SK-N-SH (cell line): Measurements from ENCODE around the gene FGD3. TPM values are rescaled to one million over a fixed set of nuclear protein-coding genes. Genes with fewer than 3 reads are reported as not detected.

Experiments
- CTCF ChIA-PET: fragments of 300-600, 350-600 bp; formaldehyde crosslinking; extraction: SDS; loops from one replicate; lab custom pipeline; 2021; lab: Yijun Ruan, JAX
- POLR2A ChIA-PET: fragments of 350-600 bp; sonication (Branson Sonifier 250); formaldehyde crosslinking; extraction: SDS; loops from one replicate; lab custom pipeline; 2020; ENCODE audit warnings: antibody characterized with exemption, inconsistent platforms; lab: Yijun Ruan, JAX
- DNase-seq: peaks from one replicate; pipeline ENCODE4 v3.0.0; 2012
- H2AFZ ChIP-seq: fragments of 200-600 bp; sonication (generic); 2 replicates; pipeline ENCODE4 v1.8.1; 2016; ENCODE audit warnings: antibody characterized with exemption, mild to moderate bottlenecking, low read depth
- H3F3A ChIP-seq: fragments of 200-600 bp; sonication (generic); replicated peaks from 2 replicates; pipeline ENCODE3; 2016; ENCODE audit warnings: antibody characterized with exemption, mild to moderate bottlenecking; ENCODE audit not compliant: insufficient read depth
- H3K27ac ChIP-seq, 2 experiments: fragments of 200-500 bp in 1 of 2; fragments of 200-600 bp in 1 of 2; sonication (Bioruptor generic) in 1 of 2; sonication (generic), shearing (Covaris generic) in 1 of 2; 2 replicates each; pipeline versions ENCODE4 v1.5.1 to v1.6.1; 2014 to 2016; ENCODE audit warnings: low read depth in 2 of 2, inconsistent platforms in 1 of 2, low read length in 1 of 2, mild to moderate bottlenecking in 1 of 2, mixed read lengths in 1 of 2
- H3K27me3 ChIP-seq: fragments of 200-600 bp; sonication (generic), shearing (Covaris generic); 2 replicates; pipeline ENCODE4 v1.6.1; 2016; ENCODE audit warnings: mixed run types; ENCODE audit not compliant: insufficient read depth
- H3K36me3 ChIP-seq, 2 experiments: fragments of 200-500 bp in 1 of 2; fragments of 200-600 bp in 1 of 2; sonication (Bioruptor generic) in 1 of 2; sonication (generic) in 1 of 2; replicated peaks in 1 of 2; 2 replicates each; pipeline versions ENCODE3 to v1.5.1; 2014 to 2016; ENCODE audit warnings: low read length in 1 of 2, mild to moderate bottlenecking in 1 of 2; ENCODE audit not compliant: insufficient read depth in 2 of 2, control insufficient read depth in 1 of 2
- H3K4me1 ChIP-seq, 2 experiments: fragments of 200-500 bp in 1 of 2; fragments of 200-600 bp in 1 of 2; sonication (Bioruptor generic) in 1 of 2; sonication (generic), shearing (Covaris generic) in 1 of 2; 2 replicates each; pipeline versions ENCODE4 v1.5.1 to v1.6.1; 2014 to 2016; ENCODE audit warnings: low read depth in 1 of 2, low read length in 1 of 2, mixed run types in 1 of 2; ENCODE audit not compliant: insufficient read depth in 2 of 2, control insufficient read depth in 1 of 2
- H3K4me2 ChIP-seq: fragments of 200-600 bp; sonication (generic), shearing (Covaris generic); 2 replicates; pipeline ENCODE4 v1.6.1; 2017; ENCODE audit warnings: mixed run types
- H3K4me3 ChIP-seq, 2 experiments: fragments of 200-500 bp in 1 of 2; fragments of 200-600 bp in 1 of 2; sonication (Bioruptor generic) in 1 of 2; sonication (generic), shearing (Covaris generic) in 1 of 2; 2 replicates each; pipeline versions ENCODE4 v1.5.1 to v1.8.1; 2014 to 2016; ENCODE audit warnings: low read depth in 2 of 2, inconsistent platforms in 1 of 2, low read length in 1 of 2, mild to moderate bottlenecking in 1 of 2, mixed read lengths in 1 of 2, moderate library complexity in 1 of 2
- H3K79me2 ChIP-seq: fragments of 200-600 bp; sonication (generic); 2 replicates; pipeline ENCODE4 v1.8.1; 2017; ENCODE audit warnings: mild to moderate bottlenecking; ENCODE audit not compliant: insufficient read depth
- H3K9ac ChIP-seq: fragments of 200-600 bp; sonication (generic); 2 replicates; pipeline ENCODE4 v1.6.1; 2017; ENCODE audit warnings: mixed run types
- H3K9me2 ChIP-seq: fragments of 200-600 bp; sonication (generic); 2 replicates; pipeline ENCODE4 v1.6.1; 2017; ENCODE audit warnings: mixed run types
- H3K9me3 ChIP-seq: fragments of 200-600 bp; sonication (generic); 2 replicates; pipeline ENCODE4 v1.6.1; 2017; ENCODE audit warnings: mixed run types, mild to moderate bottlenecking, moderate library complexity
- H4K20me1 ChIP-seq: fragments of 200-600 bp; sonication (generic); 2 replicates; pipeline ENCODE4 v1.6.1; 2017; ENCODE audit warnings: mild to moderate bottlenecking, mixed run types; ENCODE audit not compliant: insufficient read depth
- CHD2 ChIP-seq: fragments of 150-350 bp; IDR thresholded peaks from 2 replicates; pipeline ENCODE4 v1.6.1; 2018; ENCODE audit warnings: low read length; ENCODE audit not compliant: partially characterized antibody
- EZH2phosphoT487 ChIP-seq: fragments of 200-600 bp; sonication (generic); IDR thresholded peaks from 2 replicates; pipeline ENCODE4 v1.6.1; 2017; ENCODE audit warnings: low read depth, mixed run types, mild to moderate bottlenecking, antibody characterized with exemption, moderate library complexity, borderline replicate concordance
- GABPA ChIP-seq: IDR thresholded peaks from 2 replicates; pipeline ENCODE4 v1.4.0; 2012; ENCODE audit warnings: low read depth, mild to moderate bottlenecking
- GATA2 ChIP-seq: sonication (generic); formaldehyde crosslinking; IDR thresholded peaks from 2 replicates; pipeline ENCODE4 v1.5.0; 2020; ENCODE audit warnings: mild to moderate bottlenecking, missing genetic modification reagents
- MXI1 ChIP-seq: IDR thresholded peaks from 2 replicates; pipeline ENCODE4 v1.6.1; 2012; ENCODE audit warnings: mild to moderate bottlenecking, low read depth, low read length, improper control_type of control experiment
- NFIC ChIP-seq: IDR thresholded peaks from 2 replicates; pipeline ENCODE4 v1.4.0; 2012; ENCODE audit warnings: borderline replicate concordance
- POLR2AphosphoS5 ChIP-seq: IDR thresholded peaks from 2 replicates; pipeline ENCODE4 v1.6.1; 2012; ENCODE audit warnings: low read depth, low read length
- RCOR1 ChIP-seq: fragments of 150-350 bp; IDR thresholded peaks from 2 replicates; pipeline ENCODE4 v1.6.1; 2017; ENCODE audit warnings: antibody characterized with exemption, low read length
- SIN3A ChIP-seq: IDR thresholded peaks from 2 replicates; pipeline ENCODE4 v1.6.1; 2012; ENCODE audit warnings: low read depth, mild to moderate bottlenecking, low read length, moderate library complexity, borderline replicate concordance
- SMC3 ChIP-seq: IDR thresholded peaks from 2 replicates; pipeline ENCODE4 v1.6.1; 2012; ENCODE audit warnings: low read depth, low read length, improper control_type of control experiment
- TAF1 ChIP-seq: IDR thresholded peaks from 2 replicates; pipeline ENCODE4 v1.6.1; 2012; ENCODE audit warnings: low read depth, mild to moderate bottlenecking, low read length, moderate library complexity, borderline replicate concordance
- TEAD4 ChIP-seq: IDR thresholded peaks from 2 replicates; pipeline ENCODE4 v1.4.0; 2012; ENCODE audit warnings: mild to moderate bottlenecking, borderline replicate concordance; ENCODE audit not compliant: insufficient read depth
- USF1 ChIP-seq: IDR thresholded peaks from 2 replicates; pipeline ENCODE4 v1.4.0; 2012; ENCODE audit warnings: low read depth, borderline replicate concordance
- YY1 ChIP-seq: IDR thresholded peaks from 2 replicates; pipeline ENCODE4 v1.4.0; 2012; ENCODE audit warnings: low read depth, mild to moderate bottlenecking
- WGBS: methylation state at CpG from one replicate; pipeline ENCODE4 v1.1.6; 2017; ENCODE audit warnings: low lambda C conversion rate; 5-methylcytosine and 5-hydroxymethylcytosine counted together
- polyA plus RNA-seq, 3 experiments: library from polyadenylated mRNA; depleted of rRNA; stranded (reverse); fragments of >200 nt; gene quantifications; 2 replicates each; pipeline ENCODE4 v1.2.3, GENCODE V29; 2012
- TF ChIP-seq, protein P1 (sequence below): IDR thresholded peaks from 2 replicates; pipeline ENCODE4 v1.4.0; 2012; ENCODE audit warnings: low read depth
- TF ChIP-seq, protein P2 (sequence below): IDR thresholded peaks from 2 replicates; pipeline ENCODE4 v1.6.1; 2012; ENCODE audit warnings: mild to moderate bottlenecking, low read depth, low read length, moderate library complexity

The FGD3 gene
- polyA plus RNA-seq, 1 of the 3 experiments (the other 2 are of a cell fraction) = not detected

DNA sequence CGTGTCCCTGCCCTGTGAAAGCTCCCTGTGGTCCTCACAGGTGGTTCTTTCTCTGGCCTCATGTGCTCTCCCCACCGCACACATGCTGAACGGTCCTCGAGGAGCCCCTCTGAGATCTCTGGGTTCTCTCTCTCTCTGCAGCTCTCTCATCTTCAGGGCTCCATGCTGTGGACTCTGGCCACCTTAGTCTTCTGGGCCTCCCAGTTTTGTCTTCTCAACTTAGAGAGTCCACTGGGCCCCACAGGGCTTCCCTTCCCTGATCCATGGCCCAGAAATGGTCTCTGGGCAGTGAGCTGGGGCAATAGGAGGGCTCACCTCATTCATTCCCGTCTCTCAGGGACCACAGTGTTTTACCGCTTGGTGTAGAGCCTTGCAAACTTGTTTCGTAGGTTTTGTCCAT, 26.4 kb downstream of the FGD3 start:
- Histone ChIP-seq H3K79me2 (no peaks in the 10 kb centered on the region), H2AFZ (no peak overlapping the region), H3K9me2 (no peaks in the 10 kb centered on the region), H3K4me3 (no peak overlapping the region), H3K9ac (no peak overlapping the region), H3K9me3 (no peaks in the 10 kb centered on the region), H3K4me1 (no peaks in the 10 kb centered on the region; a peak in 1 of 4 replicates), H3K27me3 (no peaks in the 10 kb centered on the region), H3K4me2 (no peak overlapping the region), H3K36me3 (no peaks in the 10 kb centered on the region), H3K27ac (no peak overlapping the region), H3F3A (no peaks in the 10 kb centered on the region), H4K20me1 (no peaks in the 10 kb centered on the region)
- no peak for DNase-seq
- POLR2A ChIA-PET = no interaction called here
- CTCF ChIA-PET = interaction anchor here (1.3 to 3.2 kb wide), 2 partner anchors 17 to 30 kb away, joined by 3 to 13 read pairs; no protein-coding TSS in a partner anchor
- TF ChIP-seq, protein P1, sequence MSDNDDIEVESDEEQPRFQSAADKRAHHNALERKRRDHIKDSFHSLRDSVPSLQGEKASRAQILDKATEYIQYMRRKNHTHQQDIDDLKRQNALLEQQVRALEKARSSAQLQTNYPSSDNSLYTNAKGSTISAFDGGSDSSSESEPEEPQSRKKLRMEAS = no peak
- TF ChIP-seq GABPA (no peak), SMC3 (no peak), CHD2 (no peak), USF1 (no peak), EZH2phosphoT487 (no peak), TAF1 (no peak), POLR2AphosphoS5 (no peak), NFIC (no peak), TEAD4 (no peak), SIN3A (no peak), MXI1 (no peak), RCOR1 (no peak), YY1 (no peak), GATA2 (CRISPR knock-in tag) (no peak)
- TF ChIP-seq, protein P2, sequence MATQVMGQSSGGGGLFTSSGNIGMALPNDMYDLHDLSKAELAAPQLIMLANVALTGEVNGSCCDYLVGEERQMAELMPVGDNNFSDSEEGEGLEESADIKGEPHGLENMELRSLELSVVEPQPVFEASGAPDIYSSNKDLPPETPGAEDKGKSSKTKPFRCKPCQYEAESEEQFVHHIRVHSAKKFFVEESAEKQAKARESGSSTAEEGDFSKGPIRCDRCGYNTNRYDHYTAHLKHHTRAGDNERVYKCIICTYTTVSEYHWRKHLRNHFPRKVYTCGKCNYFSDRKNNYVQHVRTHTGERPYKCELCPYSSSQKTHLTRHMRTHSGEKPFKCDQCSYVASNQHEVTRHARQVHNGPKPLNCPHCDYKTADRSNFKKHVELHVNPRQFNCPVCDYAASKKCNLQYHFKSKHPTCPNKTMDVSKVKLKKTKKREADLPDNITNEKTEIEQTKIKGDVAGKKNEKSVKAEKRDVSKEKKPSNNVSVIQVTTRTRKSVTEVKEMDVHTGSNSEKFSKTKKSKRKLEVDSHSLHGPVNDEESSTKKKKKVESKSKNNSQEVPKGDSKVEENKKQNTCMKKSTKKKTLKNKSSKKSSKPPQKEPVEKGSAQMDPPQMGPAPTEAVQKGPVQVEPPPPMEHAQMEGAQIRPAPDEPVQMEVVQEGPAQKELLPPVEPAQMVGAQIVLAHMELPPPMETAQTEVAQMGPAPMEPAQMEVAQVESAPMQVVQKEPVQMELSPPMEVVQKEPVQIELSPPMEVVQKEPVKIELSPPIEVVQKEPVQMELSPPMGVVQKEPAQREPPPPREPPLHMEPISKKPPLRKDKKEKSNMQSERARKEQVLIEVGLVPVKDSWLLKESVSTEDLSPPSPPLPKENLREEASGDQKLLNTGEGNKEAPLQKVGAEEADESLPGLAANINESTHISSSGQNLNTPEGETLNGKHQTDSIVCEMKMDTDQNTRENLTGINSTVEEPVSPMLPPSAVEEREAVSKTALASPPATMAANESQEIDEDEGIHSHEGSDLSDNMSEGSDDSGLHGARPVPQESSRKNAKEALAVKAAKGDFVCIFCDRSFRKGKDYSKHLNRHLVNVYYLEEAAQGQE = no peak
- WGBS = 60% methylated on average over 7 of the region's 7 CpGs
